OCI-LY7 (cell line): Measurements from ENCODE around the gene NCAPD3. TPM values are rescaled to one million over a fixed set of nuclear protein-coding genes. Genes with fewer than 3 reads are reported as not detected.
A peak's percentile ranks its signal among the peaks of the same experiment; 100 is the strongest.

Source experiments
- BruUV-seq: library from RNA; stranded (reverse); fragments of 400-500 nt; replicated peaks from 2 replicates; lab custom pipeline; 2021; lab: Mats Ljungman, UMichigan
- CTCF ChIA-PET: fragments of 300-600 bp; sonication (Branson Sonifier 250); formaldehyde crosslinking; loops from one replicate; lab custom pipeline; 2022; ENCODE audit warnings: antibody characterized with exemption; ENCODE audit not compliant: unreplicated experiment; lab: Charles Lee
- POLR2A ChIA-PET: fragments of 300-600 bp; sonication (Branson Sonifier 250); formaldehyde crosslinking; loops from one replicate; lab custom pipeline; 2022; ENCODE audit warnings: antibody characterized with exemption; lab: Charles Lee
- DNase-seq: peaks from one replicate; pipeline ENCODE4 v3.0.0-alpha.2; 2015; ENCODE audit warnings: low spot score
- H2AFZ ChIP-seq: fragments of 200-600 bp; sonication (generic), shearing (Covaris generic); 2 replicates; pipeline ENCODE4 v1.6.1; 2014; ENCODE audit warnings: mild to moderate bottlenecking, antibody characterized with exemption, low read length, moderate library complexity
- H3K27ac ChIP-seq: fragments of 200-600 bp; sonication (generic); 2 replicates; pipeline ENCODE4 v1.5.1; 2014; ENCODE audit warnings: mixed run types, low read depth, mild to moderate bottlenecking, moderate library complexity, low read length, inconsistent platforms; ENCODE audit not compliant: poor library complexity, severe bottlenecking
- H3K36me3 ChIP-seq: fragments of 200-600 bp; sonication (generic); 2 replicates; pipeline ENCODE4 v1.6.1; 2014; ENCODE audit warnings: mild to moderate bottlenecking, antibody characterized with exemption, low read length, moderate library complexity, mixed read lengths; ENCODE audit not compliant: insufficient read depth
- H3K4me1 ChIP-seq: fragments of 200-600 bp; sonication (generic); 2 replicates; pipeline ENCODE4 v1.5.1; 2014; ENCODE audit warnings: mild to moderate bottlenecking, low read length; ENCODE audit not compliant: insufficient read depth, poor library complexity, severe bottlenecking
- H3K4me2 ChIP-seq: fragments of 200-600 bp; sonication (generic); 2 replicates; pipeline ENCODE4 v1.6.1; 2014; ENCODE audit warnings: mild to moderate bottlenecking, low read length
- H3K4me3 ChIP-seq: fragments of 200-600 bp; sonication (generic); 2 replicates; pipeline ENCODE4 v1.5.1; 2014; ENCODE audit warnings: mild to moderate bottlenecking, low read depth, low read length; ENCODE audit not compliant: poor library complexity, severe bottlenecking
- H3K79me2 ChIP-seq: fragments of 200-600 bp; sonication (generic); 2 replicates; pipeline ENCODE4 v1.6.1; 2016; ENCODE audit warnings: low read depth, mild to moderate bottlenecking, low read length, moderate library complexity, mixed read lengths; ENCODE audit not compliant: insufficient read depth
- H3K9me2 ChIP-seq: fragments of 200-600 bp; sonication (generic); 2 replicates; pipeline ENCODE4 v1.6.1; 2016; ENCODE audit warnings: mild to moderate bottlenecking, low read length, mixed read lengths; ENCODE audit not compliant: insufficient read depth
- H3K9me3 ChIP-seq: fragments of 200-600 bp; sonication (generic); 2 replicates; pipeline ENCODE4 v1.6.1; 2014; ENCODE audit warnings: mild to moderate bottlenecking, mixed run types, low read length, mixed read lengths
- H4K20me1 ChIP-seq: fragments of 200-600 bp; sonication (generic); 2 replicates; pipeline ENCODE4 v1.6.1; 2014; ENCODE audit warnings: mild to moderate bottlenecking, antibody characterized with exemption, low read length, moderate library complexity, mixed read lengths; ENCODE audit not compliant: insufficient read depth
- EZH2phosphoT487 ChIP-seq: fragments of 200-600 bp; sonication (generic); IDR thresholded peaks from 2 replicates; pipeline ENCODE4 v1.6.1; 2018; ENCODE audit warnings: low read depth, borderline replicate concordance, mild to moderate bottlenecking, mixed run types, antibody characterized with exemption, low read length, moderate library complexity, mixed read lengths
- intact Hi-C: fragments of 100-400 bp; cut with micrococcal nuclease; formaldehyde crosslinking; loops from one replicate; pipeline ENCODE4 v1.10.0; 2022; ENCODE audit not compliant: unreplicated experiment
- total RNA-seq, 2 experiments: library from RNA; depleted of rRNA in 1 of 2; stranded (reverse); fragments of >200 nt in 1 of 2; shearing (Covaris generic) in 1 of 2; gene quantifications; 2 replicates each; pipeline ENCODE4 v1.2.3, GENCODE V29; 2014 to 2022
- TF ChIP-seq, protein P1 (sequence below): fragments of 200-600 bp; sonication (generic); conservative IDR thresholded peaks from 2 replicates; pipeline ENCODE4 v1.5.1; 2014; ENCODE audit warnings: mild to moderate bottlenecking, antibody characterized with exemption, low read length, moderate library complexity, mixed read lengths

The NCAPD3 gene
- total RNA-seq, 2 experiments from 2014 or later, result 89.1 to 112 TPM

DNA sequence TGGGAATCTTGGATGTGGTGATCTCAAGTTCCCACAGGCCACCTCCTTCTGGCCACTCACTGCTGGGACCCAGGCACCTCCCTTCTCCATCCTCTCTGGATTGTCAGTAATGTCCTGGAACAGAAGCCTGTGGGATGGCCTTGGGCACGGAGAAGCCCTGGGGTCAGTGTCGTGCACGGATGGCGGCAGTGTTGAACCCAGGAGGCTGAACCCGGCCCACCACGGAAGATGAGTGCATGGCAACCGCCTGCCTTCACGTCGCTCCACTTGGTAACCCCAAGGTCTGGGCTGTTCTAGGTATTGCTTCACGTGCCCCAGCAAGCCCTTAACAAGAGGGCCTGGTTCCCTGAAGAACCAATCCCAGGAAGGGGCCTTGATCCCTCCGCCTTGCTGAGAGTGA lies 22.3 kb upstream of the NCAPD3 start:
- no peak overlapping the region for H3K4me2 ChIP-seq
- H3K79me2 ChIP-seq, result no peaks in the 10 kb centered on the region
- intact Hi-C loops, result no loop called here
- BruUV-seq, result no TSS peak
- no peaks in the 10 kb centered on the region for H4K20me1 ChIP-seq
- H3K36me3 ChIP-seq, result peaks cover 72% of the 10 kb centered on the region
- DNase-seq, result no peak
- no peak overlapping the region for H3K4me3 ChIP-seq
- no peak overlapping the region for H2AFZ ChIP-seq
- CTCF ChIA-PET, result no interaction called here
- no peaks in the 10 kb centered on the region for H3K4me1 ChIP-seq
- no peaks in the 10 kb centered on the region for H3K9me2 ChIP-seq
- no peak overlapping the region for H3K27ac ChIP-seq
- POLR2A ChIA-PET, result no interaction called here
- TF ChIP-seq EZH2phosphoT487, result no peak
- TF ChIP-seq, protein P1, sequence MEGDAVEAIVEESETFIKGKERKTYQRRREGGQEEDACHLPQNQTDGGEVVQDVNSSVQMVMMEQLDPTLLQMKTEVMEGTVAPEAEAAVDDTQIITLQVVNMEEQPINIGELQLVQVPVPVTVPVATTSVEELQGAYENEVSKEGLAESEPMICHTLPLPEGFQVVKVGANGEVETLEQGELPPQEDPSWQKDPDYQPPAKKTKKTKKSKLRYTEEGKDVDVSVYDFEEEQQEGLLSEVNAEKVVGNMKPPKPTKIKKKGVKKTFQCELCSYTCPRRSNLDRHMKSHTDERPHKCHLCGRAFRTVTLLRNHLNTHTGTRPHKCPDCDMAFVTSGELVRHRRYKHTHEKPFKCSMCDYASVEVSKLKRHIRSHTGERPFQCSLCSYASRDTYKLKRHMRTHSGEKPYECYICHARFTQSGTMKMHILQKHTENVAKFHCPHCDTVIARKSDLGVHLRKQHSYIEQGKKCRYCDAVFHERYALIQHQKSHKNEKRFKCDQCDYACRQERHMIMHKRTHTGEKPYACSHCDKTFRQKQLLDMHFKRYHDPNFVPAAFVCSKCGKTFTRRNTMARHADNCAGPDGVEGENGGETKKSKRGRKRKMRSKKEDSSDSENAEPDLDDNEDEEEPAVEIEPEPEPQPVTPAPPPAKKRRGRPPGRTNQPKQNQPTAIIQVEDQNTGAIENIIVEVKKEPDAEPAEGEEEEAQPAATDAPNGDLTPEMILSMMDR, result no peak
- no peaks in the 10 kb centered on the region for H3K9me3 ChIP-seq

DNA sequence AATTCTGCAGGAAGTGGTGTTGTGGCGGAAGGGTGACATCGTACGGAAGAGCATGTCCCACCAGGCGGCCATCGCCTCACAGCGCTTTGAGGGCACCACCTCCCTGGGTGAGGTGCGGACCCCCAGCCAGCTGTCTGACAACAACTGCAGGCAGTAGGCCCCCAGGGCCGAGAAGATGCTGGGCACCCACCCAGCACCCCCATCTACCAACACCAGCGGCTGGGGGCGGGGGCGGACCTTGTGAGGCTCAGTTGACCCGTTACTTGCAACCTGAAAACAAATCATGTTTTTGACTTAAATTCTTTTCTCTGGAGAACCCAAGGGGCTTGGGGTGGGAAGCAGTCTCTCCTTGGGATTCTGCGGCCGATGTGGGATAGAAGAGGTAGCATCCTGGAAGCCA lies 21.7 kb upstream of the NCAPD3 start:
- BruUV-seq, result no TSS peak
- Histone ChIP-seq H4K20me1 (no peaks in the 10 kb centered on the region), H3K4me2 (no peak overlapping the region), H3K4me3 (no peak overlapping the region), H3K27ac (no peak overlapping the region), H3K4me1 (no peaks in the 10 kb centered on the region), H2AFZ (no peak overlapping the region), H3K9me2 (no peaks in the 10 kb centered on the region), H3K36me3 (peaks cover 65% of the 10 kb centered on the region), H3K79me2 (no peaks in the 10 kb centered on the region), H3K9me3 (no peaks in the 10 kb centered on the region)
- no peak for DNase-seq
- no peak for TF ChIP-seq EZH2phosphoT487
- TF ChIP-seq, protein P1, result no peak
- ChIA-PET POLR2A (no interaction called here), CTCF (no interaction called here)
- intact Hi-C loops, result no loop called here

- H3K36me3 ChIP-seq, result peaks cover 57% of the 10 kb centered on the region
- TF ChIP-seq, protein P1, result peak; percentile 76
- TF ChIP-seq EZH2phosphoT487, result no peak
- CTCF ChIA-PET, result no interaction called here
- POLR2A ChIA-PET, result interaction anchor here (0.6 to 0.9 kb wide), 3 partner anchors 11 to 33 kb away, joined by 3 read pairs; no protein-coding TSS in a partner anchor
- no peak overlapping the region for H3K27ac ChIP-seq
- H4K20me1 ChIP-seq, result no peaks in the 10 kb centered on the region
- intact Hi-C loops, result loop anchor here (1.0 kb wide), 1 partner anchor 37 kb away; no protein-coding TSS in a partner anchor
- H3K9me3 ChIP-seq, result no peaks in the 10 kb centered on the region
- no peaks in the 10 kb centered on the region for H3K9me2 ChIP-seq
- H3K4me3 ChIP-seq, result no peak overlapping the region
- H3K4me1 ChIP-seq, result no peaks in the 10 kb centered on the region
- H2AFZ ChIP-seq, result no peak overlapping the region
- no peaks in the 10 kb centered on the region for H3K79me2 ChIP-seq
- H3K4me2 ChIP-seq, result no peak overlapping the region
- no TSS peak for BruUV-seq
- DNase-seq, result peak; percentile 52
Observed at GRCh38 chr11:134244593-134244992, 20.8 kb upstream of the NCAPD3 start.
